GM12891 (cell line): ENCODE data around the gene RAB11FIP4.

ENCODE experiments used
- POLR2A ChIP-seq: IDR thresholded peaks from 2 replicates; pipeline ENCODE4 v1.6.1; 2011; ENCODE audit warnings: low read depth, low read length, control low read depth
- POLR2AphosphoS5 ChIP-seq: IDR thresholded peaks from 2 replicates; pipeline ENCODE4 v1.6.1; 2011; ENCODE audit warnings: low read depth, low read length, control low read depth

DNA sequence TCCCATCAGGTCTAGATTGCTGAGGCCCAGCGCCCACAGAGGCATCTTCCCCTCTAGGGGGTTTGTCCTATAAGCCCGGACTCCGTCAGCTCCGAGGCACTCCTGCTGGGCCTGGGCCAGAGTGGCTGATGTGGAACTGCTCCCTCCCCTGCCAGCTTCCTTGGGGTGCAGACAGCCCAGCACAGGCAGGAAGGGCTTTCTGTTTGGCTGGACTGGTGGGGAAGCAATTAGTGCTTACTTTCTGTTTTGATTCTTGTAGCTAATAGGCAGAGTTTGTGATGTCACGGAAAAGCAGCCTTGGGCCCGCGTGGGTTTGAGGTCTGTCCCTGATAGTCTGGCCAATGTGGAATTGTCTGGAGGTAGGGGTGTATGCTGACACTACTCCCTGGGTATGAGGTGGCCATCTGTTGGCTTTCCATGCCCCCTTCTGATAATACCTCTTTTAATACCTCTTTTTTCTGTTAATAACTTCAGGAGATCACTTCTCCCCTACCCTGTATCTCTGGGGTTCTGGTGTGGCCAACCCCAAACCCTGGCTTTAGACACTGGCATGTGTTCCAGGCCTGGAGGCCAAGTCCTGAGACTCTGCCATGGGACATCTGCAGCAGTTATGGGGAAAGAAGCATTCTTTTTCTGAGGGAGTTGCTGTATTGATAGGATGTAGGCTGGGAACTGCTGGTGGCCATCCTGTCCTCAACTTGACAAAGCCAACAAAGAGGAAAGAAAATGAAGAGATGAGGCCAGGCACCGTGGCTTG lies 190.9 kb downstream of the RAB11FIP4 start:
- TF ChIP-seq POLR2A, result no peak
- no peak for TF ChIP-seq POLR2AphosphoS5
